Activated CD8-positive, alpha-beta memory T cell treated with anti-CD3 and anti-CD28 coated beads, Interleukin-2, amount 50 U/mL, for 48 hours (primary cell): ENCODE data around the gene SAA4.
"Not testable (repeated sequence)": the region's sequence is repeated elsewhere in the genome, so short reads cannot be mapped to it uniquely, and the experiment has no call there.

ENCODE experiments used
- DNase-seq: peaks from one replicate; pipeline ENCODE4 v3.0.0-alpha.2; 2020

SAA4 gene

GRCh38 chr11:18246379-18247190 lies 10.0 kb upstream of the SAA4 start:
- not testable (repeated sequence) for DNase-seq

- DNase-seq = no peak
Observed at GRCh38 chr11:18245396-18245795, 8.8 kb upstream of the SAA4 start.

GRCh38 chr11:18243783-18244362 lies 7.3 kb upstream of the SAA4 start:
- peak; percentile 65 for DNase-seq

- no peak for DNase-seq
Observed at GRCh38 chr11:18239655-18240054, 3.1 kb upstream of the SAA4 start.

- no peak for DNase-seq
Observed at GRCh38 chr11:18235394-18236334, 938 bp downstream of the SAA4 start.

- DNase-seq = no peak
Observed at GRCh38 chr11:18233912-18234311, 2.7 kb downstream of the SAA4 start.

GRCh38 chr11:18230859-18231258 lies 5.7 kb downstream of the SAA4 start:
- DNase-seq = no peak

- DNase-seq = no peak
Observed at GRCh38 chr11:18229501-18229900, 7.1 kb downstream of the SAA4 start.

- DNase-seq = no peak
Observed at GRCh38 chr11:18225913-18226312, 10.7 kb downstream of the SAA4 start.

- DNase-seq = no peak
Observed at GRCh38 chr11:18223591-18224387, 12.8 kb downstream of the SAA4 start.

- no peak for DNase-seq
Observed at GRCh38 chr11:18222814-18223421, 13.7 kb downstream of the SAA4 start.

- no peak for DNase-seq
Observed at GRCh38 chr11:18221274-18221876, 15.2 kb downstream of the SAA4 start.

- DNase-seq = no peak
Observed at GRCh38 chr11:18209058-18209457, 27.5 kb downstream of the SAA4 start.

GRCh38 chr11:18204771-18205170 lies 31.8 kb downstream of the SAA4 start:
- no peak for DNase-seq

- DNase-seq = no peak
Observed at GRCh38 chr11:18204220-18204619, 32.4 kb downstream of the SAA4 start.

GRCh38 chr11:18203723-18204122 lies 32.9 kb downstream of the SAA4 start:
- no peak for DNase-seq

GRCh38 chr11:18197738-18198137 lies 38.9 kb downstream of the SAA4 start:
- not testable (repeated sequence) for DNase-seq

- DNase-seq = no peak
Observed at GRCh38 chr11:18196532-18196931, 40.1 kb downstream of the SAA4 start.

GRCh38 chr11:18193010-18193409 lies 43.6 kb downstream of the SAA4 start:
- no peak for DNase-seq

GRCh38 chr11:18191376-18191775 lies 45.2 kb downstream of the SAA4 start:
- DNase-seq = no peak

GRCh38 chr11:18189476-18190245 lies 46.9 kb downstream of the SAA4 start:
- DNase-seq = not testable (repeated sequence)
